ENCODE data around the gene TEX13B. TPM values are rescaled to one million over a fixed set of nuclear protein-coding genes. Genes with fewer than 3 reads are reported as not detected.
"Not testable (repeated sequence)": the region's sequence is repeated elsewhere in the genome, so short reads cannot be mapped to it uniquely, and the experiment has no call there.

The TEX13B gene
- total RNA-seq, 4 donors from 2014 or later = not detected

DNA sequence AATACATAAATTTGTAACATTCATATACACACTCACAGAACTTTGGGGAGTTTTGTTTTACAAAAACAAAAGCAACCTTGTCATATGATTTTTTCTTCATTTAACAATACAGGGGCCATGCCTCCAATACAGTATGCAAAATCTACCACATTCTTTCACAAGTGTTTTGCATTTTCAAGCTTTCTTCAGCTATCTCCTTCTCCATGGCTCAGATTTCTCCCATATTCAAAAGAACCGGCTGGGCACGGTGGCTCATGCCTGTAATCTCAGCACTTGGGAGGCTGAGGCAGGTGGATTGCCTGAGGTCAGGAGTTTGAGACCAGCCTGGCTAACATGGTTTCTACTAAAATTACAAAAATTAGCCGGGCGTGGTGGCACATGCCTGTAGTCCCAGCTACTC lies 4.1 kb downstream of the TEX13B start:
- no peaks in the 10 kb centered on the region for H3K9me3 ChIP-seq
- H3K27ac ChIP-seq = no peak overlapping the region

DNA sequence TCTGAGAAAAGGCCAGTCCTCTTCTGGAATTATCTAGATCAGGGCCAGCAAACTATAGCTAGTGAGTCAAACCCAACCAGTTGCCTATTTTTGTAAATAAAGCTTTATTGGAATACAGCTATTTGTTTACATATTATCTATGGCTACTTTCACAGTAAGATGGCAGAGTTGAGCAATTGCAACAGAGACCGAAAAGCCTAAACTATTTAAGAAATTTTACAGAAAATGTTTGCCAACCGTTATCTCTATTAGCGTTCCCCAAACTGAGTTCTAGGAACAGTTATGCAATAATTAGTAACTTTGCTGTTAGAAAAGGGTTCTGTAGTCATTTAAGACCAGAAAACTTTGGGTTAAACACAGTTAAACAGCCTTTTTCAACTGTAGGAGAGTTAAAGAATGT lies 10.5 kb downstream of the TEX13B start:
- Histone ChIP-seq H3K27ac (no peak overlapping the region), H3K4me3 (no peak overlapping the region), H3K27me3 (no peaks in the 10 kb centered on the region), H3K9me3 (no peaks in the 10 kb centered on the region), H3K36me3 (no peaks in the 10 kb centered on the region), H3K4me1 (no peaks in the 10 kb centered on the region)
- intact Hi-C loops (cut with DNase I) = no loop called here
- no peak for TF ChIP-seq POLR2A (IDR thresholded peaks at IDR 0.05)
- TF ChIP-seq, protein P1, sequence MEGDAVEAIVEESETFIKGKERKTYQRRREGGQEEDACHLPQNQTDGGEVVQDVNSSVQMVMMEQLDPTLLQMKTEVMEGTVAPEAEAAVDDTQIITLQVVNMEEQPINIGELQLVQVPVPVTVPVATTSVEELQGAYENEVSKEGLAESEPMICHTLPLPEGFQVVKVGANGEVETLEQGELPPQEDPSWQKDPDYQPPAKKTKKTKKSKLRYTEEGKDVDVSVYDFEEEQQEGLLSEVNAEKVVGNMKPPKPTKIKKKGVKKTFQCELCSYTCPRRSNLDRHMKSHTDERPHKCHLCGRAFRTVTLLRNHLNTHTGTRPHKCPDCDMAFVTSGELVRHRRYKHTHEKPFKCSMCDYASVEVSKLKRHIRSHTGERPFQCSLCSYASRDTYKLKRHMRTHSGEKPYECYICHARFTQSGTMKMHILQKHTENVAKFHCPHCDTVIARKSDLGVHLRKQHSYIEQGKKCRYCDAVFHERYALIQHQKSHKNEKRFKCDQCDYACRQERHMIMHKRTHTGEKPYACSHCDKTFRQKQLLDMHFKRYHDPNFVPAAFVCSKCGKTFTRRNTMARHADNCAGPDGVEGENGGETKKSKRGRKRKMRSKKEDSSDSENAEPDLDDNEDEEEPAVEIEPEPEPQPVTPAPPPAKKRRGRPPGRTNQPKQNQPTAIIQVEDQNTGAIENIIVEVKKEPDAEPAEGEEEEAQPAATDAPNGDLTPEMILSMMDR (IDR thresholded peaks at IDR 0.05) = no peak
- 77 to 88% methylated on average over 3 of the region's 3 CpGs for WGBS, 2 donors
- DNase-seq = no peak

More for the DNA sequence above, 4.1 kb downstream of the TEX13B start:
- no peak overlapping the region for H3K4me3 ChIP-seq
- TF ChIP-seq POLR2A (IDR thresholded peaks at IDR 0.05) = no peak
- TF ChIP-seq, protein P1 (IDR thresholded peaks at IDR 0.05) = no peak
- intact Hi-C loops (cut with DNase I) = no loop called here
- no peaks in the 10 kb centered on the region for H3K36me3 ChIP-seq
- 66 to 86% methylated on average over 2 to 4 of the region's 4 CpGs for WGBS, 2 donors
- DNase-seq = no peak
- H3K27me3 ChIP-seq = peaks cover 0 to 5% (median 0%) of the 10 kb centered on the region in 4 donors
- no peaks in the 10 kb centered on the region for H3K4me1 ChIP-seq

DNA sequence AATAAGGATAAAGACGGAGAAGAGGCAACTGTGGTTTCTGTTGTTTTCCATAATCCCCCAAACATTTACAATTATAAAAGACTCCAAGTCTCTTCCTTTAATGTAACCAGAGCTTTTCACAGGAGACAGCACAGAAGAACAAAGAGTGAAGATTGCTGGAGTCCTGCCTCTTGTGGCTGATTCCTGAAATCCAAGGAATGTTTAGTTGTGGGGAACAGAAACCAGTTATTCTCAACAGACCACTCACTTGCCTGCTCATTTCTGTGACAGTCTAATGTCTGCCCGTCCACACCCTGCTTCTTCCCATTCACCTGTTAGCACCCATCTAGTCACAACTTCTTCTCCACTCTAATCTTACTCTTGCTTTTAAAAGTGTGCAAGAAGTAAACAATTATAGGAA lies 12.1 kb downstream of the TEX13B start:
- 51 to 81% methylated on average over 2 of the region's 2 CpGs for whole genome bisulfite sequencing, 2 donors
- H3K4me1 ChIP-seq = no peaks in the 10 kb centered on the region
- DNase-seq = no peak
- H3K27me3 ChIP-seq = no peaks in the 10 kb centered on the region
- no peak overlapping the region for H3K27ac ChIP-seq
- TF ChIP-seq, protein P1 (IDR thresholded peaks at IDR 0.05) = no peak
- no peak for TF ChIP-seq POLR2A (IDR thresholded peaks at IDR 0.05)
- no peaks in the 10 kb centered on the region for H3K36me3 ChIP-seq
- no peaks in the 10 kb centered on the region for H3K9me3 ChIP-seq
- no peak overlapping the region for H3K4me3 ChIP-seq
- intact Hi-C loops (cut with DNase I) = no loop called here

DNA sequence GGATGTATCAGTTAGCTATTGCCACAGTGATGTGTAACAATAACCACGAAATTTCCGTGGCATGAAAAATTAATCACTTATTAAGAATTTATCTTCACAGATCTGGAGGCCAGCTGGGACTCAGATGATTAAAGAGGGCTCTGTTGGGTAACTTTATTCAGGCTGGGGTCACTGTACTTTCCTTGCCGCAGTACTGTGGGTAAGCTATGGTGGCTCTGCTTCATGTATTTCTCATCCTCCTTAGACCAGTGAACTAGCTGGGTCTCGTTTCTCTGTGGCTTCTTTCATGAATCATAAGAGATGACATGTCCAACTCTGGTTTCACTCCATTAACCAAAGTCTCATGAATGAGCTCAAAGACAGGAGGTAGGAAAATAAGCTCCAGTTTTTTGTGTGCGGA lies 13.5 kb downstream of the TEX13B start:
- intact Hi-C loops (cut with DNase I) = no loop called here
- Histone ChIP-seq H3K4me3 (no peak overlapping the region), H3K36me3 (no peaks in the 10 kb centered on the region), H3K27me3 (no peaks in the 10 kb centered on the region), H3K4me1 (no peaks in the 10 kb centered on the region), H3K27ac (no peak overlapping the region), H3K9me3 (no peaks in the 10 kb centered on the region)
- DNase-seq = no peak
- TF ChIP-seq, protein P1 (IDR thresholded peaks at IDR 0.05) = no peak
- no peak for TF ChIP-seq POLR2A (IDR thresholded peaks at IDR 0.05)
- 72 to 80% methylated on average over 4 to 5 of the region's 5 CpGs for WGBS, 2 donors

DNA sequence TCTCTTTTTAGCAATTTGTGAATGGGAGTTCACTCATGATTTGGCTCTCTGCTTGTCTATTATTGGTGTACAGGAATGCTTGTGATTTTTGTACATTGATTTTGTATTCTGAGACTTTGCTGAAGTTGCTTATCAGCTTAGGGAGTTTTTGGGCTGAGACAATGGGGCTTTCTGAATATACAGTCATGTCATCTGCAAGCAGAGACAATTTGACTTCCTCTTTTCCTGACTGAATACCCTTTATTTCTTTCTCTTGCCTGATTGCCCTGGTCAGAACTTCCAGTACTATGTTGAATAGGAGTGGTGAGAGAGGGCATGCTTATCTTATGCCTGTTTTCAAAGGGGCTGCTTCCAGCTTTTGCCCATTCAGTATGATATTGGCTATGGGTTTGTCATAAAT lies 26.8 kb downstream of the TEX13B start:
- H3K9me3 ChIP-seq; H3K4me3 ChIP-seq; H3K27me3 ChIP-seq; DNase-seq; intact Hi-C loops (cut with DNase I); H3K27ac ChIP-seq; H3K36me3 ChIP-seq; H3K4me1 ChIP-seq: not testable (repeated sequence)

DNA sequence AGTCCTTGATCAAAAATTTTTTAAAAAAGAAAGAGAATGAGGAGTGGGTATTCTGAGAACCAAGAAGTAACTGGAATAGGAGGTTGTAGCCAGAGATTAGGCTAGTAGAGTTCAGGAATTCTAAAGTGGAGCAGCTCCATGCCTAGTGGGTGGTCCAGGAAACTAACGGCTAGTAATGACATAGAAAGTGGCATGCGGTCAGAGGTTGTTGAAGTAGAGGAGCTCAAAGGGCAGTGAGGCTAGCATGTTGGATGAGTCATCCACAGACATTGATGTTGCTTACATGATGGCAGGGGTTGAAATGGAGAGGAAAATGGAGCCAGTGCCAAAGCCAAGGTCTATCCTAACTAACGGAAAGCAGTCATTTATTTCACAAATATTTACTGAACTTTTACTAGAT lies 42.1 kb downstream of the TEX13B start:
- DNase-seq = no peak
- intact Hi-C loops (cut with DNase I) = no loop called here
- 72 to 92% methylated on average over 3 of the region's 3 CpGs for WGBS, 2 donors
- Histone ChIP-seq H3K9me3 (no peaks in the 10 kb centered on the region), H3K27ac (no peak overlapping the region), H3K36me3 (no peaks in the 10 kb centered on the region), H3K4me1 (peaks cover 0 to 14% (median 0%) of the 10 kb centered on the region in 3 donors), H3K4me3 (no peak overlapping the region), H3K27me3 (no peaks in the 10 kb centered on the region)
- TF ChIP-seq, protein P1 (IDR thresholded peaks at IDR 0.05) = no peak
- no peak for TF ChIP-seq POLR2A (IDR thresholded peaks at IDR 0.05)

All from esophagus squamous epithelium (tissue), 5 donors.